A549 treated with GW870086 at 1 μM for 4 hours (cell line): ENCODE measurements around the gene GPR27. TPM values are rescaled to one million over a fixed set of nuclear protein-coding genes. Genes with fewer than 3 reads are reported as not detected.

Experiments
- total RNA-seq: library from RNA; stranded (reverse); fragments of 200-300 nt; extraction: Qiagen RNA extraction; gene quantifications from 5 replicates; pipeline ENCODE4 v1.2.3, GENCODE V29; 2022; ENCODE audit warnings: low read depth

The GPR27 gene
- total RNA-seq, result 2.5 to 3.5 TPM (median 2.9 TPM) in 5 replicates

GRCh38 chr3:71753701-71754609 lies at the start of gene GPR27:
GPR27 (plus strand) TSS chr3:71753855; CDS start chr3:71754050, 195 bp downstream.

GRCh38 chr3:71725271-71725991 lies 28.2 kb upstream of the GPR27 start, which contains the start of gene EIF4E3:
EIF4E3 (minus strand) TSS chr3:71725402; CDS start chr3:71725367, 35 bp downstream.

DNA sequence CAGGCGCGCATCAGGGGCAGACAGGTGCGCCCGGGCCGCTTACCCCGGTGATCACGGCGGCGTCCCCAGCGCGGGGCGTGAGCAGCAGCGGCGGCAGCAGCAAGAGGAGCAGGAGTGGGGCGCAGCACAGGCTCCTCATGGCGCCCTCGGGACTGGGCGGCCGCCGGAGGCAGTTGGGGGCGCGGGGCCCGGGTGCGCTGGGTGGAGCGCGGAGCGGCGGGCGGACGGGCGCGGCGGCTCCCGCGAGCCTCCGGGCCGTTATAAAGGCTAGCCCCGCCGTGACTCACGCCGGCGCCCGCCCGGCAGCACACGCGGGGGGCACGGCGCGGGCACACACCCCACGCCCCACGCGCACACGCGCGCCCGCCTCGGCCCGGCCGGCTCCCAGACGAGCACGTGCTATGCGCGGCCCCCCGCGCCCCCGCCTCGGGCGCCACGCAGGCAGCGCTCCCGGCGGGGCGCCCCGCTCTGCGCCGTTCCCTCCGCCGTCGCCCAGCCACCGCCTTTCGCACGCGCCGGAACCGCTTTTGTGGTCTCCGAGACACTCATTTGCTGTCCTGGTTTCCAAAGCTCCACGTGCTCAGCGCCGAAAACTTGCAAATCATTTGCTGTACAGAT lies 31.4 kb downstream of the GPR27 start, which contains the start of gene PROK2:
Gene PROK2, minus strand, starts transcription at position 235 of the 618 bp plus-strand sequence. Its CDS starts 96 bp downstream, at position 139.

Other genes starting within 250 kb of the GPR27 start
- gene FOXP1, start 170.1 kb upstream of the GPR27 start, total RNA-seq, result 5.6 to 8.0 TPM (median 7.7 TPM) in 5 replicates
- gene EIF4E3, start 28.5 kb upstream of the GPR27 start, total RNA-seq, result 3.1 to 4.4 TPM (median 3.5 TPM) in 5 replicates
- not detected in 5 replicates for gene PROK2, start 31.3 kb downstream of the GPR27 start, total RNA-seq